ENCODE results near the gene UTP4. TPM values are rescaled to one million over a fixed set of nuclear protein-coding genes. Genes with fewer than 3 reads are reported as not detected.
A peak's percentile ranks its signal among the peaks of the same experiment; 100 is the strongest.

The UTP4 gene
- total and polyA plus RNA-seq, 2 of the 8 experiments (the other 6 are each of a cell fraction or from before 2014, with no cell fraction given): 101 to 118 TPM

DNA sequence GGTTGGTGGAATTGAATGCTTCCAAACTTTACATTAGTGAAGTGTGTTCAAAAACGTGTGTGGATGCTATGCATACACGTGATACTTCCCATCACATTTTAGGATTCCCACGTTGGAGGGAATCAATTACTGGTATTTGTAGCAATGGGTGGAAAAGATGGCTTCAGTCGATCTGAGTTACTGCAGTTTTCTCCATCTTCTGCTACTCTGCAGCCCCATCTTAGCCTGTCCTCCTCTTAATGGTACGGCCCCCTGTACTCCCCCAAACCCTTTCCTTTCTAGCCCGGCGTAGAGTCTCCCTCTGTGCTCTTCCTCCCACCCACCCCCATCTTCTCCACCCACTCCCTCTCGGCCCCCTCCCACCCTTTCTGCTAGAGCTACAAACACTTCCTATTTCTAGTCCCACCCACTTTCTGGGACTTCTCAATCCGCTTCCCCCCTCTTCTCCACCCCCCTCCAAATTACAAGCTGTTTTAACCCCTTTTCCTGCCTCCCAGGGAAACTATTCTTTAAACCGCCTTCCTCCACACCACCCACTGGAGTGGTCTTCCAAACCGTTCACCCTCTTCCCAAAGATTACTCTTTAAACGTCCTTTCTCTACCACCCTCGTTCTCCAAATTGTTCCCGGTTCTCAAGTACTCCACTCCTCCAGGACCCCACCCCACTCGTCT is 1.1 kb upstream of the UTP4 start:
- Histone ChIP-seq H2BK20ac (ENCODE audit: low read length) (no peak overlapping the region; the same call in 1 of the 2 replicates), H3K14ac (ENCODE audit: insufficient read length) (no peak overlapping the region), H3K4me1 (replicated peaks in 1 of 4; ENCODE audit: control insufficient read depth in 3 of 4, insufficient read depth in 4 of 4, low read length in 3 of 4) (peaks cover 2 to 12% (median 7%) of the 10 kb centered on the region in 4 experiments; a peak in 5 of 7 replicates), H4K8ac (ENCODE audit: extremely low read depth, insufficient read depth, low read length) (no peak overlapping the region), H4K91ac (replicated peaks; ENCODE audit: insufficient read length, low read length) (peak overlapping the region; percentile 97), H3K9ac (replicated peaks in 1 of 4; ENCODE audit: extremely low read depth in 1 of 4, low read depth in 3 of 4, low read length in 3 of 4) (peak overlapping the region; percentile 83 to 95 (median 94)), H3K23me2 (ENCODE audit: low read depth, low read length) (peaks cover 2% of the 10 kb centered on the region), H3K56ac (replicated peaks; ENCODE audit: insufficient read length, low read depth, low read length) (peak overlapping the region; percentile 56), H3K23ac (ENCODE audit: insufficient read length) (no peak overlapping the region), H3K79me2 (ENCODE audit: control insufficient read depth in 1 of 2, insufficient read depth in 2 of 2, low read length in 2 of 2) (peaks cover 27 to 83% of the 10 kb centered on the region in 2 experiments), H3K79me1 (ENCODE audit: low read depth, low read length) (peaks cover 1% of the 10 kb centered on the region), H4K20me1 (replicated peaks in 1 of 2; ENCODE audit: control insufficient read depth in 1 of 2, insufficient read depth in 2 of 2, low read length in 2 of 2) (peaks cover 4 to 6% of the 10 kb centered on the region in 2 experiments), H3K27ac (ENCODE audit: low read depth, low read length) (peak overlapping the region; percentile 94), H2AK5ac (ENCODE audit: low read depth, low read length) (no peak overlapping the region), H3K4ac (replicated peaks; ENCODE audit: insufficient read length, low read depth, low read length) (no peak overlapping the region), H3K4me2 (ENCODE audit: insufficient read depth in 1 of 2, low read depth in 2 of 2, low read length in 2 of 2) (peak overlapping the region; percentile 76 to 81), H3K4me3 (ENCODE audit: extremely low read depth in 1 of 4, insufficient read depth in 2 of 4, low read depth in 3 of 4, low read length in 4 of 4) (peak overlapping the region; percentile 90 to 97 (median 94)), H4K5ac (ENCODE audit: insufficient read length, low read depth, low read length) (peak overlapping the region; percentile 34), H3K27me3 (replicated peaks in 1 of 4; ENCODE audit: control insufficient read depth in 3 of 4, extremely low read depth in 1 of 4, insufficient read depth in 3 of 4, low read length in 3 of 4) (no peaks in the 10 kb centered on the region), H2AFZ (ENCODE audit: low read length) (no peak overlapping the region), H3K36me3 (ENCODE audit: control insufficient read depth in 2 of 4, insufficient read depth in 4 of 4, low read length in 3 of 4) (peaks cover 0 to 12% (median 2%) of the 10 kb centered on the region in 4 experiments; a peak in 3 of 8 replicates), H3K18ac (ENCODE audit: extremely low read depth, low read length) (peak overlapping the region; percentile 99), H2BK5ac (ENCODE audit: low read depth, low read length) (peak overlapping the region; percentile 95), H3K9me3 (ENCODE audit: insufficient read depth in 2 of 2, low read depth in 1 of 2, low read length in 1 of 2) (no peaks in the 10 kb centered on the region), H2BK12ac (ENCODE audit: low read depth, low read length) (peak overlapping the region; percentile 85; the same call in 1 of the 2 replicates), H2BK15ac (ENCODE audit: low read length) (no peak overlapping the region), H2BK120ac (replicated peaks; ENCODE audit: low read depth, low read length) (peak overlapping the region; percentile 19)
- CTCF ChIA-PET (ENCODE audit: partially characterized antibody): interaction anchor here (0.6 to 2.6 kb wide), 4 partner anchors 15 to 229 kb away, joined by 3 to 9 read pairs (median 4); no protein-coding TSS in a partner anchor
- no peak for DNase-seq (ENCODE audit: low read depth in 1 of 2, low spot score in 2 of 2)
- no peak for FAIRE-seq
- WGBS, 2 experiments (ENCODE audit: extremely low coverage in 1 of 2, insufficient coverage in 1 of 2, insufficient read length in 1 of 2, insufficient replicate concordance in 2 of 2, low coverage in 1 of 2, low lambda C conversion rate in 2 of 2, missing lambda C conversion rate in 1 of 2): 3% methylated on average over 11 of the region's 15 CpGs; no CpG with 5 or more reads in 1 of the 2 experiments
- POLR2A ChIA-PET (ENCODE audit: partially characterized antibody): interaction anchor here (0.5 to 3.7 kb wide), 18 partner anchors 9 to 289 kb away, joined by 3 to 20 read pairs (median 4); partner anchors contain the start of genes HAS3 and PDF
- no peak for TF ChIP-seq BCL11A (IDR thresholded peaks at IDR 0.05; ENCODE audit: low read depth in 2 of 2, low read length in 2 of 2)
- TF ChIP-seq GTF2F1 (IDR thresholded peaks at IDR 0.05; ENCODE audit: borderline replicate concordance, low read depth, low read length): no peak
- TF ChIP-seq, protein P1, sequence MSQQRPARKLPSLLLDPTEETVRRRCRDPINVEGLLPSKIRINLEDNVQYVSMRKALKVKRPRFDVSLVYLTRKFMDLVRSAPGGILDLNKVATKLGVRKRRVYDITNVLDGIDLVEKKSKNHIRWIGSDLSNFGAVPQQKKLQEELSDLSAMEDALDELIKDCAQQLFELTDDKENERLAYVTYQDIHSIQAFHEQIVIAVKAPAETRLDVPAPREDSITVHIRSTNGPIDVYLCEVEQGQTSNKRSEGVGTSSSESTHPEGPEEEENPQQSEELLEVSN (IDR thresholded peaks at IDR 0.05): no peak
- no peak for TF ChIP-seq RNF2 (IDR thresholded peaks at IDR 0.05; ENCODE audit: borderline replicate concordance, low read depth, low read length, missing control alignments, poor library complexity, severe bottlenecking)
- TF ChIP-seq POLR2AphosphoS5 (IDR thresholded peaks at IDR 0.05; ENCODE audit: low read depth, low read length): no peak; the same call in 1 of the 2 replicates
- TF ChIP-seq RBBP5 (IDR thresholded peaks at IDR 0.05; ENCODE audit: borderline replicate concordance, low read depth, low read length): no peak
- TF ChIP-seq SAP30 (IDR thresholded peaks at IDR 0.05; ENCODE audit: insufficient read depth, insufficient replicate concordance, low read length): no peak
- TF ChIP-seq KDM1A (IDR thresholded peaks at IDR 0.05; ENCODE audit: borderline replicate concordance, low read length): no peak
- peak; percentile 28 to 58; a peak in 2 of 3 replicates for TF ChIP-seq POLR2A (IDR thresholded peaks at IDR 0.05; ENCODE audit: control extremely low read depth in 1 of 2, low read depth in 2 of 2, low read length in 2 of 2)
- no peak for TF ChIP-seq HDAC2 (IDR thresholded peaks at IDR 0.05; ENCODE audit: borderline replicate concordance in 1 of 2, low read depth in 2 of 2, low read length in 2 of 2)

Data from H1 (cell line).